Measurements from ENCODE around the gene LRCH1. TPM values are rescaled to one million over a fixed set of nuclear protein-coding genes. Genes with fewer than 3 reads are reported as not detected.
"Not testable (repeated sequence)": the region's sequence is repeated elsewhere in the genome, so short reads cannot be mapped to it uniquely, and the experiment has no call there.

LRCH1 gene
- total RNA-seq (10 to 100 TPM; 10.1 to 11.4 (median 10.7) TPM), polyA plus RNA-seq (4.8 TPM)
- long read RNA-seq, donor 1, full-length matches to known transcripts = 8 of 13 reads
- long read RNA-seq, donor 1, partial matches to known transcripts = 3 of 13 reads
- long read RNA-seq, donor 1, other reads (novel, unspliced or antisense) = 2 of 13 reads
- long read RNA-seq, donor 2, full-length matches to known transcripts = 4 of 6 reads
- long read RNA-seq, donor 2, partial matches to known transcripts = 1 of 6 reads
- long read RNA-seq, donor 2, other reads (novel, unspliced or antisense) = 1 of 6 reads
- long read RNA-seq, donor 3, full-length matches to known transcripts = 17 of 26 reads
- long read RNA-seq, donor 3, partial matches to known transcripts = 8 of 26 reads
- long read RNA-seq, donor 3, other reads (novel, unspliced or antisense) = 1 of 26 reads
- long read RNA-seq, donor 4, full-length matches to known transcripts = 2 of 5 reads
- long read RNA-seq, donor 4, partial matches to known transcripts = 2 of 5 reads
- long read RNA-seq, donor 4, other reads (novel, unspliced or antisense) = 1 of 5 reads

GRCh38 chr13:46552889-46553520 lies at the start of gene LRCH1:
Gene LRCH1 (plus strand): TSS chr13:46553170. CDS start chr13:46553397, 227 bp downstream.
- intact Hi-C loops (cut with DNase I) = loop anchor here in 3 of 4 donors (5.0 kb wide), 3 partner anchors 61 to 169 kb away; no protein-coding TSS in a partner anchor
- H3K27ac ChIP-seq (ENCODE audit: low read length) = peak within 1 kb of the TSS; percentile 87
- under 1% methylated on average over 60 of the region's 66 CpGs for WGBS
- H3K9me3 ChIP-seq (ENCODE audit: control insufficient read depth, low read length) = no peaks in the 10 kb centered on the region
- H3K4me3 ChIP-seq (ENCODE audit: low read length) = peak within 1 kb of the TSS; percentile 79
- H3K27me3 ChIP-seq (ENCODE audit: control insufficient read depth, insufficient read depth) = no peaks in the 10 kb centered on the region
- H3K4me1 ChIP-seq (ENCODE audit: control insufficient read depth, insufficient read depth, low read length) = peaks cover 7% of the 10 kb centered on the region
- ATAC-seq = peak; percentile 96
- peak; percentile 91 to 96 (median 96) for DNase-seq

GRCh38 chr13:46504036-46504435 lies 48.9 kb upstream of the LRCH1 start:
- no peak for DNase-seq
- intact Hi-C loops (cut with DNase I) = no loop called here
- ATAC-seq = no peak
- no peak overlapping the region for H3K27ac ChIP-seq (ENCODE audit: low read length)
- H3K9me3 ChIP-seq (ENCODE audit: control insufficient read depth, low read length) = no peaks in the 10 kb centered on the region
- no peak overlapping the region for H3K4me3 ChIP-seq (ENCODE audit: low read length)
- WGBS = 98% methylated on average over 2 of the region's 2 CpGs
- H3K4me1 ChIP-seq (ENCODE audit: control insufficient read depth, insufficient read depth, low read length) = peaks cover under 1% of the 10 kb centered on the region
- no peaks in the 10 kb centered on the region for H3K27me3 ChIP-seq (ENCODE audit: control insufficient read depth, insufficient read depth)

GRCh38 chr13:46507981-46508380 lies 45.0 kb upstream of the LRCH1 start:
- DNase-seq (no peak), ATAC-seq (no peak)
- intact Hi-C loops (cut with DNase I) = no loop called here
- H3K27me3 ChIP-seq (ENCODE audit: control insufficient read depth, insufficient read depth) = no peaks in the 10 kb centered on the region
- H3K4me1 ChIP-seq (ENCODE audit: control insufficient read depth, insufficient read depth, low read length) = no peaks in the 10 kb centered on the region
- no peak overlapping the region for H3K4me3 ChIP-seq (ENCODE audit: low read length)
- no peak overlapping the region for H3K27ac ChIP-seq (ENCODE audit: low read length)
- 72% methylated on average over 1 of the region's 1 CpG for WGBS
- no peaks in the 10 kb centered on the region for H3K9me3 ChIP-seq (ENCODE audit: control insufficient read depth, low read length)

- ATAC-seq = no peak
- no peaks in the 10 kb centered on the region for H3K9me3 ChIP-seq (ENCODE audit: control insufficient read depth, low read length)
- intact Hi-C loops (cut with DNase I) = no loop called here
- 89% methylated on average over 4 of the region's 4 CpGs for WGBS
- no peak overlapping the region for H3K27ac ChIP-seq (ENCODE audit: low read length)
- no peaks in the 10 kb centered on the region for H3K4me1 ChIP-seq (ENCODE audit: control insufficient read depth, insufficient read depth, low read length)
- no peak for DNase-seq
- no peak overlapping the region for H3K4me3 ChIP-seq (ENCODE audit: low read length)
- no peaks in the 10 kb centered on the region for H3K27me3 ChIP-seq (ENCODE audit: control insufficient read depth, insufficient read depth)
Observed at GRCh38 chr13:46509981-46510380, 43.0 kb upstream of the LRCH1 start.

- peaks cover 5% of the 10 kb centered on the region for H3K4me1 ChIP-seq (ENCODE audit: control insufficient read depth, insufficient read depth, low read length)
- WGBS = 82% methylated on average over 2 of the region's 2 CpGs
- intact Hi-C loops (cut with DNase I) = no loop called here
- H3K27ac ChIP-seq (ENCODE audit: low read length) = no peak overlapping the region
- H3K27me3 ChIP-seq (ENCODE audit: control insufficient read depth, insufficient read depth) = no peaks in the 10 kb centered on the region
- DNase-seq = no peak
- no peak overlapping the region for H3K4me3 ChIP-seq (ENCODE audit: low read length)
- no peak for ATAC-seq
- no peaks in the 10 kb centered on the region for H3K9me3 ChIP-seq (ENCODE audit: control insufficient read depth, low read length)
Observed at GRCh38 chr13:46515803-46516202, 37.2 kb upstream of the LRCH1 start.

GRCh38 chr13:46516599-46517338 lies 36.2 kb upstream of the LRCH1 start:
- H3K27me3 ChIP-seq (ENCODE audit: control insufficient read depth, insufficient read depth) = no peaks in the 10 kb centered on the region
- peak in 1 of 2 donors; percentile 48 for ATAC-seq
- no peak for DNase-seq
- H3K9me3 ChIP-seq (ENCODE audit: control insufficient read depth, low read length) = no peaks in the 10 kb centered on the region
- intact Hi-C loops (cut with DNase I) = no loop called here
- 66% methylated on average over 4 of the region's 4 CpGs for WGBS
- H3K4me1 ChIP-seq (ENCODE audit: control insufficient read depth, insufficient read depth, low read length) = peaks cover 5% of the 10 kb centered on the region
- H3K27ac ChIP-seq (ENCODE audit: low read length) = no peak overlapping the region
- no peak overlapping the region for H3K4me3 ChIP-seq (ENCODE audit: low read length)

GRCh38 chr13:46517748-46518147 lies 35.2 kb upstream of the LRCH1 start:
- H3K4me1 ChIP-seq (ENCODE audit: control insufficient read depth, insufficient read depth, low read length); H3K4me3 ChIP-seq (ENCODE audit: low read length); H3K27me3 ChIP-seq (ENCODE audit: control insufficient read depth, insufficient read depth); intact Hi-C loops (cut with DNase I); DNase-seq; H3K27ac ChIP-seq (ENCODE audit: low read length); ATAC-seq; H3K9me3 ChIP-seq (ENCODE audit: control insufficient read depth, low read length): not testable (repeated sequence)
- whole genome bisulfite sequencing = 88% methylated on average over 5 of the region's 5 CpGs

- WGBS = 87% methylated on average over 4 of the region's 4 CpGs
- Histone ChIP-seq H3K9me3 (ENCODE audit: control insufficient read depth, low read length) (no peaks in the 10 kb centered on the region), H3K4me3 (ENCODE audit: low read length) (no peak overlapping the region), H3K27me3 (ENCODE audit: control insufficient read depth, insufficient read depth) (no peaks in the 10 kb centered on the region), H3K4me1 (ENCODE audit: control insufficient read depth, insufficient read depth, low read length) (peaks cover 9% of the 10 kb centered on the region), H3K27ac (ENCODE audit: low read length) (no peak overlapping the region)
- DNase-seq (no peak), ATAC-seq (no peak)
- intact Hi-C loops (cut with DNase I) = no loop called here
Observed at GRCh38 chr13:46519182-46519581, 33.8 kb upstream of the LRCH1 start.

GRCh38 chr13:46520166-46520565 lies 32.8 kb upstream of the LRCH1 start:
- Histone ChIP-seq H3K27ac (ENCODE audit: low read length) (no peak overlapping the region), H3K4me3 (ENCODE audit: low read length) (no peak overlapping the region), H3K27me3 (ENCODE audit: control insufficient read depth, insufficient read depth) (no peaks in the 10 kb centered on the region), H3K4me1 (ENCODE audit: control insufficient read depth, insufficient read depth, low read length) (peaks cover 10% of the 10 kb centered on the region), H3K9me3 (ENCODE audit: control insufficient read depth, low read length) (no peaks in the 10 kb centered on the region)
- DNase-seq (no peak), ATAC-seq (no peak)
- intact Hi-C loops (cut with DNase I) = no loop called here
- 64% methylated on average over 2 of the region's 2 CpGs for WGBS

- Histone ChIP-seq H3K4me1 (ENCODE audit: control insufficient read depth, insufficient read depth, low read length) (peaks cover 10% of the 10 kb centered on the region), H3K4me3 (ENCODE audit: low read length) (no peak overlapping the region), H3K27me3 (ENCODE audit: control insufficient read depth, insufficient read depth) (no peaks in the 10 kb centered on the region), H3K9me3 (ENCODE audit: control insufficient read depth, low read length) (no peaks in the 10 kb centered on the region), H3K27ac (ENCODE audit: low read length) (no peak overlapping the region)
- ATAC-seq = no peak
- intact Hi-C loops (cut with DNase I) = no loop called here
- no peak for DNase-seq
- 56% methylated on average over 3 of the region's 3 CpGs for WGBS
Observed at GRCh38 chr13:46521486-46521885, 31.5 kb upstream of the LRCH1 start.

All from right cardiac atrium (tissue), 5 donors.